Measurements from ENCODE around the gene C3orf49. TPM values are rescaled to one million over a fixed set of nuclear protein-coding genes. Genes with fewer than 3 reads are reported as not detected.

C3orf49 gene
- polyA plus RNA-seq, 1 experiment = not detected

- Histone ChIP-seq H3K36me3 (ENCODE audit: control insufficient read depth, insufficient read depth, low read length) (no peaks in the 10 kb centered on the region), H3K27me3 (ENCODE audit: control insufficient read depth, insufficient read depth, low read length) (no peaks in the 10 kb centered on the region), H3K4me3 (ENCODE audit: low read depth, low read length) (peak within 1 kb of the TSS; percentile 95)
- ChIA-PET POLR2A (no interaction called here), CTCF (interaction anchor here (1.2 to 1.4 kb wide), 3 partner anchors 10 to 98 kb away, joined by 3 to 4 read pairs (median 3); no protein-coding TSS in a partner anchor)
- no peak for TF ChIP-seq CTCF (IDR thresholded peaks at IDR 0.05; ENCODE audit: insufficient read depth, low read depth, low read length)
- DNase-seq (ENCODE audit: low read depth) = no peak
These were observed 44.3 kb downstream of the C3orf49 start, which contains the start of the genes ATXN7 and THOC7 for GRCh38 chr3:63863150-63864007. TSS of gene ATXN7 (plus strand) at chr3:63863867. CDS start at chr3:63912599, 48,732 bp downstream. TSS of gene THOC7 (minus strand) at chr3:63863805. CDS start at chr3:63863790, 15 bp downstream.

- no peaks in the 10 kb centered on the region for H3K36me3 ChIP-seq (ENCODE audit: control insufficient read depth, insufficient read depth, low read length)
- ChIA-PET CTCF (interaction anchor here (1.2 to 1.4 kb wide), 3 partner anchors 9 to 97 kb away, joined by 3 to 4 read pairs (median 3); no protein-coding TSS in a partner anchor), POLR2A (no interaction called here)
- peak overlapping the region; percentile 95 for H3K4me3 ChIP-seq (ENCODE audit: low read depth, low read length)
- DNase-seq (ENCODE audit: low read depth) = no peak
- TF ChIP-seq CTCF (IDR thresholded peaks at IDR 0.05; ENCODE audit: insufficient read depth, low read depth, low read length) = no peak
- H3K27me3 ChIP-seq (ENCODE audit: control insufficient read depth, insufficient read depth, low read length) = no peaks in the 10 kb centered on the region
These were observed 45.2 kb downstream of the C3orf49 start for GRCh38 chr3:63864008-63864964.

- Histone ChIP-seq H3K36me3 (ENCODE audit: control insufficient read depth, insufficient read depth, low read length) (no peaks in the 10 kb centered on the region), H3K4me3 (ENCODE audit: low read depth, low read length) (peak overlapping the region; percentile 95), H3K27me3 (ENCODE audit: control insufficient read depth, insufficient read depth, low read length) (no peaks in the 10 kb centered on the region)
- DNase-seq (ENCODE audit: low read depth) = no peak
- ChIA-PET CTCF (interaction anchor here (1.3 kb wide), 1 partner anchor 97 kb away, joined by 3 read pairs; no protein-coding TSS in a partner anchor), POLR2A (no interaction called here)
- TF ChIP-seq CTCF (IDR thresholded peaks at IDR 0.05; ENCODE audit: insufficient read depth, low read depth, low read length) = no peak
These were observed 45.8 kb downstream of the C3orf49 start for GRCh38 chr3:63864965-63865327.

- TF ChIP-seq CTCF (IDR thresholded peaks at IDR 0.05; ENCODE audit: insufficient read depth, low read depth, low read length) = no peak
- ChIA-PET CTCF (no interaction called here), POLR2A (no interaction called here)
These were observed 48.1 kb downstream of the C3orf49 start for GRCh38 chr3:63867225-63867624.

More at GRCh38 chr3:63867225-63867624, 48.1 kb downstream of the C3orf49 start:
- DNase-seq (ENCODE audit: low read depth) = no peak
- Histone ChIP-seq H3K27me3 (ENCODE audit: control insufficient read depth, insufficient read depth, low read length) (no peaks in the 10 kb centered on the region), H3K4me3 (ENCODE audit: low read depth, low read length) (no peak overlapping the region), H3K36me3 (ENCODE audit: control insufficient read depth, insufficient read depth, low read length) (no peaks in the 10 kb centered on the region)

Measured in BJ (cell line).